GOT3 (cell line): Measurements from ENCODE around the gene TRAPPC6A.

Experiments
- DNase-seq: peaks from one replicate; lab custom pipeline; 2025; ENCODE audit warnings: mixed read lengths; lab: John Stamatoyannopoulos, UW

Gene TRAPPC6A

GRCh38 chr19:45186509-45187334, 8.7 kb upstream of the TRAPPC6A start:
- DNase-seq: no peak

DNA sequence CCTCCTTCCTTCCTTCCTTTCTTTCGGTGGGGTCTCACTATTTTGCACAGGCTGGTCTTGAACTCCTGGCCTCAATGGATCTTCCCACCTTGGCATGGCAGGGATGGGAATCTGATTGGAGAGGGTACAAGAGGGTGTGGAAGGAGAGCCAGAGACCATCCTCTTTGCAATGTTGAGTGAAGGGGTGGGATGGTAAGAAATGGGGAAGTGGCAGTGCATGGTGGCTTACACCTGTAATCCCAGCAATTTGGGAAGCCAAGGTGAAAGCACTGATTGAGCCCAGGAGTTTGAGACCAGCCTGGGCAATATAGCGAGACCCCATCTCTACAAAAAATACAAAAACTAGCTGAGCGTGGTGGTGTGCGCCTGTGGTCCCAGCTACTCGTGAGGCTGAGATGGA, 6.1 kb upstream of the TRAPPC6A start:
- no peak for DNase-seq

- no peak for DNase-seq
Measured at GRCh38 chr19:45182758-45183157, 4.7 kb upstream of the TRAPPC6A start.

GRCh38 chr19:45180936-45181335, 2.9 kb upstream of the TRAPPC6A start:
- no peak for DNase-seq

DNA sequence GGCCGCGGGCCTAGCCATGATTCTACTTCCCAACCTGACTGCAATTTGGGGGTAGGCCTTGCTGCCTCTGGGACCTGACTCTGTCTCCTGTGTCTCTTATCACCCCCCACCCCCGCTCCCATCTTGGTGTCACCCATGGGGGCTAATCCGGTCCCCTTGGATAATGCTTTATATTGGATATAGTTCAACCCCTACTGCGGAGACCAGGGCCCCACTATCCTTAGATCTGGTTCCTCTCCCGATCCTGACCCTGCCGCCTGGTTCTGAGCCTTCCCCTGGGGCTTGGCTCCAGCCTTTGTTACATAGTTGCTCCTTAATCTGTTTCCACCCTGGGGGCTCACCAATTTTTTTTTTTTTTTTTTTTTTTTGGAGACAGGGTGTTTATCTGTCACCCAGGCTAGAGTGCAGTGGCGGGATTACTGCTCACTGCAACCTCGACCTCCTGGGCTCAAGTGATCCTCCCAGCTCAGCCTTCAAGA, 1.9 kb upstream of the TRAPPC6A start:
- no peak for DNase-seq

DNA sequence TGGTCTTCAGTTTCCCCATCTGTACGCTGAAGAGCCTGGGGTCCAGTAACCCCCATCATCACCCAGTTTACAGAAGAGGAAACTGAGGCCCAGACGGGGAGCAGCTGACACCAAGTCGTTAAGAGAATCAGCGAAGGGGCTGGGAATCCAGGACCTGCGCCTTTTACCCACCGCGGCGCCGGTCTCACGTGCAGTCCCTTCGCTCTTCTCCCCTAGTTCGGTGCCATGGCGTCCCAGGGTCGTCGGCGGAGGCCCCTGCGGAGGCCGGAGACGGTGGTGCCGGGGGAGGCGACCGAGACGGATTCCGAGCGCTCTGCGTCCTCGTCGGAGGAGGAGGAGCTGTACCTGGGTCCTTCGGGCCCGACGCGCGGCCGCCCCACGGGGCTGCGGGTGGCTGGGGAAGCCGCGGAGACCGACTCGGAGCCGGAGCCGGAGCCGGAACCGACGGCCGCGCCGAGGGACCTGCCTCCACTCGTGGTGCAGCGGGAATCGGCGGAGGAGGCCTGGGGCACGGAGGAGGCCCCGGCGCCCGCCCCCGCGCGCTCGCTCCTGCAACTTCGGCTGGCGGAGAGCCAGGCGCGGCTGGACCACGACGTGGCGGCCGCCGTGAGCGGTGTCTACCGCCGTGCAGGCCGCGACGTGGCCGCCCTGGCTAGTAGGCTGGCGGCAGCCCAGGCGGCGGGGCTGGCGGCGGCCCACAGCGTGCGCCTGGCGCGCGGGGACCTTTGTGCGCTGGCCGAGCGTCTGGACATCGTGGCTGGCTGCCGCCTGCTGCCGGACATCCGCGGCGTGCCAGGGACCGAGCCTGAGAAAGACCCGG, 1.2 kb upstream of the TRAPPC6A start:
- no peak for DNase-seq

DNA sequence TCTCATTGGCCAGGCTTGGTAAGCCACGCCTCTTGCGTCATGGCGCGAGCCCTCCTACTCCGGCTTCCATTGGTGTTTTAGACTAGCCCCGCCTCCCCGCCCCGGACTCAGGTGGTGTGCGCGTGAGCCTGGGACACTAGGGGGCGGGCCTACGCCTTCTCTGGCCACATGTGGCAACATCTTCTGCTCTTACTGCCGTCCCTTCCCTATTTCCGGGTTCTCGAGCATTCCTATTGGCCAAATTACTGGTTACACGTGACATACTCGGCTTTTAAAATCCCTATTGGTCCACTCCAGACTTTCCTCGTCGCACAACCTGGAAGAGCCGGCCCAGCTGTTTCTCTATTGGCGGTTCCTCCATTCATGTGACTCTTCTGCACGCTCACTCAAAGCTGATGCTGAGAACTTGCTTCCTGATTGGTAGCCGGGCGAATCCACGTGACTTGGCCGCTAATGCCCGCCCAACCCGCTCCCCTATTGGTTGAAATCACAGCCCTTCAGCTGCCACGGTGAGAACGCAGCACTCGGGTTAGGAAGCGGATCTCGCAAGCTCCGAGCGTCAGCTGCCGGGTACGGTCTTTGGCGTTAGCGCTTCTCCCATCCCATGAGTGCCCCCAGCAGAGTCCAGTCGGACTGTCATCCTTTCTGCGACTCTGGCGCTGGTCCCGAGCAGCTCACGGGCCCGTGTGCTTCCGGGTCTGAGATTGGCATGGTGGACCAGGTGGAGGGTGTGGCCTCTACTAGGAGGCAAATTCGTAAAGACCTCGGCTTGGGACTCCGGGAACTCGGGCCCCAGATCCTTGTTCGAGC, 430 bp upstream of the TRAPPC6A start, which contains the start of gene BLOC1S3:
Gene BLOC1S3, plus strand, starts transcription at position 523 of the 810 bp plus-strand sequence. CDS start 513 bp downstream, outside the sequence.
- DNase-seq: peak; percentile 98

DNA sequence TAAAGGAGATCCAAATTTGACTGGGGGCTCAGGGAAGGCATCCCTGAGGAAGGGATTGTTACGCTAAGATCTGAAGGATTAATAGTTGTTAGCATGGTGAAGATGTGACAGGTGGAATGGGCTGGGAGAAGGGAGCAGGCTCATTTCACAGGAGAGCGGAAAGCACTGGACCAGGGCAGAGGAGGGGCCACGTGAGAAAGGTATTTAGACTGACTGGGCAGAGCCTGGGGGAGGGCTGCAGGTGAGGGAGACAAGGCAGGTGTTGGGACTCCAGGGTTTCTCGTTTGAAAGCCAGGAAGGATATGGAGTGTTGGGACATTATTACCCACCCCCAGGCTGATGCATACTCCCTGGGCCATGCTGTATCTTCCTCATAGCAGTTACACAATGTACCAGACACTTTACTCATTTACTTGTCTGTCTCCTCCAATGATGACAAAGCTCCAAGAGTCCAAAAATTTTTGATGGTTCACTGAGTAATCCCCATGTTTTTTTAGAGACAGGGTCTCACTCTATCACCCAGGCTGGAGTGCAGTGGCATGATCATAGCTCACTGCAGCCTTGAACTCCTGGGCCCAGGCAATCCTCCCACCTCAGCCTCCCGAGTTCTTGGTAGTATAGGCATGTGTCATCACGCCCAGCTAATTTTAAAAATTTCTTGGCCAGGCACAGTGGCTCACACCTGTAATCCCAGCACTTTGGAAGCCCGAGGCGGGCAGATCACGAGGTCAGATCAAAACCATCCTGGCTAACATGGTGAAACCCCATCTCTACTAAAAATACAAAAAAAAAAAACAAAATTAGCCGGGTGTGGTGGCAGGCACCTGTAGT, 2.3 kb downstream of the TRAPPC6A start:
- no peak for DNase-seq

- DNase-seq: no peak
Measured at GRCh38 chr19:45173816-45174215, 4.2 kb downstream of the TRAPPC6A start.

- DNase-seq: no peak
Measured at GRCh38 chr19:45172611-45173208, 5.3 kb downstream of the TRAPPC6A start.

- no peak for DNase-seq
Measured at GRCh38 chr19:45172173-45172572, 5.9 kb downstream of the TRAPPC6A start.

DNA sequence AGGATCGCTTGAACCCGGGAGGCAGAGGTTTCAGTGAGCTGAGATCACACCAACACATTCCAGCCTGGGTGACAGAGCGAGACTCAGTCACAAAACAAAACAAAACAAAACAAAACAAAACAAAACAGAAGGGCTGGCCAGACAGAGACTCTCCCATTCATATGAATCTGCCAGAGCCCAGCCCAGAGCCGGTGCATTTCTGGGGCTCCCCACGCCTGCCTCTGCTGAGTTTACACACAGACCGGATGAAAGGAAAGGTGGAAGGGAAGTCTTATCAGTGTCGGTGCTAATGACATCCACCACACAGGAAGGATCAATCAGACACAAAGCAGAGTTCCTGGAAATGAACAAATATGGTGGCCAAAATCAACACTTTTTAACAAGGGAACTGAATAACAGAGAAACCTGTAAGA, 6.8 kb downstream of the TRAPPC6A start:
- DNase-seq: no peak

DNA sequence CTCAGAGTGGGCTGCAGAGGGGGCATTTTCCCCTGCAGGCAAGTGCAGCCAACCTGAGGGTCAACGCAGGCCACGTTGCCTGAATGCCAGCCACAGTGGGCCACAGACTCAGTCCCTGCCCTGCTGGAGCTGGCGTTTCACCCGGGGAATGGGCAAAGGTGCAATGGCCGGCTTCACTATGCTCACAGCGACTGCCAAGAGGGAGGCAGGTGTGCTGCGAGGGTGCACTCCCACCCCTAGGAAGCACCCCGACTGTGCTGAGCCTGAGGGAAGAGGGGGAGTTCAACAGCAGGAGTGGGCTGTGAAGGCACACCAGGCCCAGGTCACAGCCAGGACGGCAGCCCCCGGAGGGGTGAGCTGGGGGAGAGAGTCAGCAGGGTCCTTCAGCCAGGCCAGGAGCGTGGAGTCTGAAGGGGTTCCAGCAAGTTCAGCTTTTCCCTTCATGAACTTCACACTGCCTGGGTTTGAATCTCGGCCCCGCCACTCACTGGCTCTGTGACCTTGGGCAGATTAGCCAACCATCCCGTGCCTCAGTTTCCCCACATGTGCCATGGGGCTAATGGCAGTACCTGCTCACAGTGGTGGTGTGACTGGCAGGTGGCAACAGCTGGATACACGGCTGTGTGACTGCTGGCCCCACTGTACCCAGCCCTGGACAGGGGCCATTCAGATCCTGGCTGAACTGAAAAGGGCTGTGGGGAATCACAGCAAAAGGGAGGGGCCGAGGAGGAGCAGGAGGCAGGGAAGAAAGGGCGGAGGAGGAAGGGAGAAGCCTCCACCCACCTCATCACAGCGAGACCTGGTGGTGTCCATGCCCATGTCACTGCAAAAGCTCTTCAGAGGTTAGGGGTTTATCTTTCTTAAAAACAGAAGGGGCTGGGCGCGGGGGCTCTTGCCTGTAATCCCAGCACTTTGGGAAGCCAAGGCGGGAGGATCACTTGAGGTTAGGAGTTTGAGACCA, 7.6 kb downstream of the TRAPPC6A start:
- DNase-seq: no peak

GRCh38 chr19:45169602-45170001, 8.4 kb downstream of the TRAPPC6A start:
- no peak for DNase-seq

- DNase-seq: no peak
Measured at GRCh38 chr19:45168767-45169351, 9.2 kb downstream of the TRAPPC6A start.

- DNase-seq: no peak
Measured at GRCh38 chr19:45166723-45167252, 11.2 kb downstream of the TRAPPC6A start.

DNA sequence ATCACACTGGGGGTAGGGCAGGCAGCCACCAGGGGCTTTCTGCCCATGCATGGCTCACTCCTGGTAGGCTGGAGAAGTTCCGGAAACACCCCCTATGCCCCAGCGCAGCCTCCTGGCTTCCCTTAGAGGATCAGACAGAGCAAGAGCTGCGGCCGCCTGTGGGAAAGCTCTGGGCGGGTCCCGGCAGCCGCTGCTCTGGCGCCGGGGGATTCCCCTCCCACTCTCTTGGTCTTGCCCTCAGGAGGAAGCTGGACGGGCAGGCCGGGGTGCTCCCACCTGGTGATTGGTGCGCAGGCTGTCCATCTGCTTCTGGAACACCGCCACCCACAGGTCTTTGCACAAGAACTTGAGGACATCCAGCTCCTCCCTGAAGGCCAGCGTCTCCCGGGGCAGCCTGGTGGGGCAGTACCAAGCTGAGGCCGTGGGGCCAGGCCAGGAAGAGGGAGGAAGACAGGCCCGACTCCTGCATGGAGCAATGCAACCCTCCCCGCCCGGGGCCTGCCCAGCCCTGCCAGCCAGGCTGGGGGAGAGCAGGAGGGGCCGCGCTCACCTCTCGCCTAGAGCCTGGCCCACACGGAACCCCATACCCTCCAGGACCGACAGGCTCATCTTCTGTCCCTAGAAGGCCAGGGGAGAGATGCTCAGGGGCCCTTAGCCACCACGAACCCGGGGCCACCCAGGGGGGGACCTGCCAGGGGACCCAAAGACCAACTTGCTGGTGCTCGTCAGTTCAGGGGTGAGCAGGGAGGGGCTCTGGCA, 13.3 kb downstream of the TRAPPC6A start:
- DNase-seq: no peak
